Esophagus (tissue), 2 donors: Measurements from ENCODE around the gene EMC8. TPM values are rescaled to one million over a fixed set of nuclear protein-coding genes. Genes with fewer than 3 reads are reported as not detected.

Experiments
- H3K27ac ChIP-seq, 2 donors: one replicate each; pipeline ENCODE4 v1.5.1; 2013; ENCODE audit warnings: low read depth in 2 of 2, mild to moderate bottlenecking in 2 of 2, inconsistent platforms in 1 of 2, low read length in 1 of 2, moderate library complexity in 1 of 2
- H3K27me3 ChIP-seq, 2 donors: one replicate each; pipeline ENCODE4 v1.6.1; 2013; ENCODE audit warnings: low read length in 2 of 2, control low read depth in 1 of 2, mild to moderate bottlenecking in 1 of 2; ENCODE audit not compliant: insufficient read depth in 2 of 2, control insufficient read depth in 1 of 2
- H3K36me3 ChIP-seq, 2 donors: one replicate each; pipeline ENCODE4 v1.6.1; 2013; ENCODE audit warnings: low read length in 1 of 2; ENCODE audit not compliant: control insufficient read depth in 2 of 2, insufficient read depth in 2 of 2
- H3K4me1 ChIP-seq, 2 donors: one replicate each; pipeline ENCODE4 v1.6.1; 2013; ENCODE audit warnings: low read length in 1 of 2; ENCODE audit not compliant: control insufficient read depth in 2 of 2, insufficient read depth in 2 of 2
- H3K4me3 ChIP-seq, 2 donors: one replicate each; pipeline ENCODE4 v1.5.1; 2013; ENCODE audit warnings: low read length in 2 of 2, mild to moderate bottlenecking in 2 of 2, low read depth in 1 of 2, moderate library complexity in 1 of 2
- H3K9me3 ChIP-seq, 2 donors: one replicate each; pipeline ENCODE4 v1.6.1; 2013; ENCODE audit warnings: mild to moderate bottlenecking in 2 of 2, low read depth in 1 of 2, low read length in 1 of 2, moderate library complexity in 1 of 2; ENCODE audit not compliant: control insufficient read depth in 2 of 2, insufficient read depth in 1 of 2
- WGBS, 2 donors: extraction: QIAGEN DNeasy Blood & Tissue Kit; methylation state at CpG; one replicate each; pipeline ENCODE4 v1.1.7; 2013; 5-methylcytosine and 5-hydroxymethylcytosine counted together
- polyA plus RNA-seq, 2 donors: library from polyadenylated mRNA; stranded (reverse); fragments of 200-250 nt; gene quantifications; one replicate each; pipeline ENCODE4 v1.2.3, GENCODE V29; 2013
- donor health status: healthy with polysubstance abuse.
- donor health status: Bipolar disorder and iron deficiency.

EMC8 gene
- polyA plus RNA-seq, 2 donors = 6.2 to 15.1 TPM

DNA sequence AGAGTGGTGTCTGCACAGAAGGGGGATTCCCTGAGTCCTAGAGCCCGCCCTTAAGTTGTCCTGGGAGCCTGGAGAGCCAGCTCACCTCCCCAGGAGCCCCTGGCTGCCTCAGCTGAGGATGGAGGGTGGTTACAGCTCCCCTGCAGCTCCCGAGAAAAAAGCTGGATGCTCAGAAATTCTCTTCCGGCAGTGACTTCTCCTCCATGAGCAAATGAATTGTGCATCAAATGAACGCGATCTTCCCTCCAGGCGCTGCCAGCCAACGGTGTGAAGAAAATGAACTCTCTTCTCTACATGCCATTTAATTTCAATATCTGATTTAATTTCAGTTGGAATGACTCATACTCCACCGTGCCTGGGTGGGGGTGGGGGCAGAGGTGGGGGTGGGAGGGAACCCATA lies 34.1 kb downstream of the EMC8 start:
- Histone ChIP-seq H3K4me3 (no peak overlapping the region), H3K27ac (no peak overlapping the region), H3K27me3 (peaks cover 0 to 3% of the 10 kb centered on the region in 2 donors), H3K9me3 (no peaks in the 10 kb centered on the region), H3K4me1 (no peaks in the 10 kb centered on the region), H3K36me3 (no peaks in the 10 kb centered on the region)
- 42 to 56% methylated on average over 8 of the region's 8 CpGs for WGBS, 2 donors

DNA sequence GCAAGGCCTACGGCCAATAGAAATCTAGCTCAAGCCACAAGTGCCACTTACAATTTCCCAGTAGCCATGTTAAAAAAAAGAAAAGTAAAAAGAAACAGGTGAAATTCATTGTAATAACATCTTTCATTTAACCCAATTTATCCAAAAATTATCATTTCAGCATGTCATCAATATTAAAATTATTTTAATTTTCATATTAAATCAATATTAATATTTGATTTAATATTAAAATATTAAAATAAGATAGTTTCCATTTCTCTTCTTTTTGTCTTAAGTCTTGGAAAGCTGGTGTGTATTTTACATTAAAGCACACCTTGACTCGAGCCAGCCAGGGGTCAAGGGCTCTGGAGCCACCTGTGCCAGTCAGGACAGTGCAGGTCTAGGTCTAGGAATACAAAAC lies 35.7 kb downstream of the EMC8 start:
- no peaks in the 10 kb centered on the region for H3K4me1 ChIP-seq
- H3K27ac ChIP-seq = no peak overlapping the region
- H3K27me3 ChIP-seq = peaks cover 0 to 3% of the 10 kb centered on the region in 2 donors
- no peaks in the 10 kb centered on the region for H3K9me3 ChIP-seq
- 83 to 89% methylated on average over 2 of the region's 2 CpGs for WGBS, 2 donors
- H3K4me3 ChIP-seq = no peak overlapping the region
- no peaks in the 10 kb centered on the region for H3K36me3 ChIP-seq

DNA sequence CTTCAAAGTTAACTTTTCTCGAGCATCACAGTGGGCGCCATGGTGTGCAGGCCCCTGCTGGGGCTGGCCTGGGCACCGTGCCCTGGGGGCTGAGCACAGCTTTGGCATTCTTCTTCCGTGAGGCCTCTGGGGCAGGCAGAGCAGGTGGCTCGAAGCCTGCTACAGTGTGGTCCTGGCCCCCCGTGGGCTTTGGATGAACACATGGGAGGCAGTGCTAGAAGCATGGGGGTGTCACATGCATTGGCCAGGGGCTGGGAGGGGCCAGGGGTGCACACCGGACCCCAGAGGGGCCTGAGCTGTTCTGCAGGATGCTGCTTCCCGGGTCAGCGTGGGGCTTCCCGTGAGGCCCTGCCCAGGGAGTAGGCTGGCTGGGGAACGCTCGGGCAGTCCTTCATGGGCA lies 36.4 kb downstream of the EMC8 start:
- 84 to 86% methylated on average over 12 of the region's 12 CpGs for WGBS, 2 donors
- H3K4me1 ChIP-seq = no peaks in the 10 kb centered on the region
- no peaks in the 10 kb centered on the region for H3K9me3 ChIP-seq
- H3K27me3 ChIP-seq = peaks cover 0 to 3% of the 10 kb centered on the region in 2 donors
- no peak overlapping the region for H3K27ac ChIP-seq
- no peaks in the 10 kb centered on the region for H3K36me3 ChIP-seq
- H3K4me3 ChIP-seq = no peak overlapping the region

DNA sequence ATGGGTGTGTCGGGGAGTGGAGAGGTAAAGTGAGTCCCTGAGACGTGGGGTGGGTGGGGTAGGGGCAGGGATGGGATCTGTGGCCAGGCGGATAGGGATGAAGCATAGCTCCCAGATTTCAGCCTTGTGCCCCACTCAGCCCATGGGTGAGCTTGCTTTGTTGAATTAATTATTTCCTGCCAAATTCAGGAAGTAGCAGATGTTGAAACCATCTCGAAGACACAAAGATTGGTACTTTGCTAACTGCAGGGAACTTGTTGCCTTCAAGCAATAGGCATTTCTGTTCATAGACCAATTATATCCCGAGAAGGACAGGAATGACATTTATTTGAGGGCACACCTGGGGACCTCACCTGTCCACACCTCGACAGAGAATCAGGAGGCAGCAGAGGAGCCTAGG lies 37.5 kb downstream of the EMC8 start:
- no peaks in the 10 kb centered on the region for H3K4me1 ChIP-seq
- 68 to 71% methylated on average over 6 of the region's 6 CpGs for WGBS, 2 donors
- H3K27me3 ChIP-seq = peaks cover 0 to 3% of the 10 kb centered on the region in 2 donors
- H3K9me3 ChIP-seq = no peaks in the 10 kb centered on the region
- no peak overlapping the region for H3K27ac ChIP-seq
- H3K36me3 ChIP-seq = no peaks in the 10 kb centered on the region
- H3K4me3 ChIP-seq = no peak overlapping the region

DNA sequence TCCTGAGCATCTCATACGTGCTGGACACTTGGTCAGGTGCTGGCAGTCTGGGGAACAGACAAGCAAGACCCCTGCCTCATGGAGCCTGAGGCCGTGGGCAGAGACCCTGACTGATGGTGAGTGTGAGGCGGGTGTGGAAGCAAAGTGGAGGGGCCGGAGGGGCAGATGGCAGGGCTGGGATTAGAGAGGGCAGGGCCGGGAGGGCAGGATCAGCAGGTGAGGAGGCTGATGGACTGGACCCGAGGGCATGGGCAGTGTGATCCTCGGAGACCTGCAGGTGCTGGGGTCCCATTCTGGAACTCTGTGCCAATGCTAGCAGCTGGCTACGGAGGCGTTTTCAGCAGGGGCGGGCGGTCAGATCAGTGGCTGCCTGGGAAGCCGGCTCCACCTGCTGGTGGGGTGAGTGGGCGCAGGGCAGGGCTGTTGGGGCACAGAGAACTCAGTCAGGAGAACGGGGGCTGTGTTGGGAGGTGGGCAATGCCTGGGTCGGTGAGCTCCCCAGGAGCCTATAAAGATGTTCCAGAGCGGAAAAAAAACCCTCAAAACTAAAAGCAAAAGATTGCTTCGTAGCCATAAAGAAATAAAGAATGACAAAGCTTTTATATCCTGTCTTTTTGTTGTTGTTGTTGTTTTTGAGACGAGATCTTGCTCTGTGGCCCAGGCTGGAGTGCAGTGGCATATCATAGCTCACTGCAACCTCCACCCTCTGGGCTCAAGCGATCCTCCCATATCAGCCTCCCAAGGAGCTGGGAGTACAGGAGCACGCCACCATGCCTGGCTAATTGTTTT lies 39.5 kb downstream of the EMC8 start:
- Histone ChIP-seq H3K27ac (no peak overlapping the region), H3K27me3 (peaks cover 0 to 3% of the 10 kb centered on the region in 2 donors), H3K9me3 (no peaks in the 10 kb centered on the region), H3K4me3 (no peak overlapping the region), H3K36me3 (no peaks in the 10 kb centered on the region), H3K4me1 (no peaks in the 10 kb centered on the region)
- 58 to 62% methylated on average over 20 of the region's 20 CpGs for WGBS, 2 donors

- Histone ChIP-seq H3K36me3 (no peaks in the 10 kb centered on the region), H3K4me1 (no peaks in the 10 kb centered on the region), H3K4me3 (no peak overlapping the region), H3K27me3 (peaks cover 0 to 3% of the 10 kb centered on the region in 2 donors), H3K9me3 (no peaks in the 10 kb centered on the region), H3K27ac (no peak overlapping the region)
- 59 to 62% methylated on average over 16 of the region's 16 CpGs for WGBS, 2 donors
Observed at GRCh38 chr16:85759136-85759535, 40.2 kb downstream of the EMC8 start.

DNA sequence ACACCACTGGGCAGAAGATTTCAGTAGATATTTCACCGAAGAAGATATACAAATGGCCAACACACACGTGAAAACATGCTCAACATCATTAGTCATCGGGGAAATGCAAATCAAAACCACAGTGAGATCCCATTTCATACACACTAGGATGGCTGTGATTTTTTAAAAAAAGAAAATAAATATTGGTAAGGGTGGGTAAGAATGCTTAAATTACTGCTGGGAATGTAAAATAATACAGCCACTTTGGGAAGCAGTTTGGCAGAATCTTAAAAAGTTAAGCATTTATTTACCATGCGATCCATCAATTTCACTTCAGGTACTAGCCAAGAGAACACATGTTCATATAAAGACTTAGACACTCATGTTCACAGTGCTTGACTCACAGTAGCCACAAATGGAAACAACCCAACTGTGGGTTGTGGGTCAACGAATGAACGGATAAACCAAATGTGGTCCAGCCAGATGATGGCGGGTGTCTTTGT lies 42.0 kb downstream of the EMC8 start:
- H3K27ac ChIP-seq = no peak overlapping the region
- peaks cover 0 to 3% of the 10 kb centered on the region in 2 donors for H3K27me3 ChIP-seq
- H3K36me3 ChIP-seq = no peaks in the 10 kb centered on the region
- no peak overlapping the region for H3K4me3 ChIP-seq
- 42% methylated on average over 7 of the region's 7 CpGs for WGBS, 2 donors
- no peaks in the 10 kb centered on the region for H3K9me3 ChIP-seq
- H3K4me1 ChIP-seq = peaks cover 2 to 9% of the 10 kb centered on the region in 2 donors

- no peak overlapping the region for H3K27ac ChIP-seq
- no peaks in the 10 kb centered on the region for H3K36me3 ChIP-seq
- H3K4me1 ChIP-seq = peaks cover 6 to 21% of the 10 kb centered on the region in 2 donors
- H3K9me3 ChIP-seq = no peaks in the 10 kb centered on the region
- no peak overlapping the region for H3K4me3 ChIP-seq
- no peaks in the 10 kb centered on the region for H3K27me3 ChIP-seq
- 78% methylated on average over 25 of the region's 25 CpGs for WGBS, 2 donors
Observed at GRCh38 chr16:85755929-85756768, 43.2 kb downstream of the EMC8 start.

GRCh38 chr16:85754413-85754812 lies 44.9 kb downstream of the EMC8 start:
- 51 to 55% methylated on average over 7 of the region's 7 CpGs for WGBS, 2 donors

More at GRCh38 chr16:85754413-85754812, 44.9 kb downstream of the EMC8 start:
- H3K4me1 ChIP-seq = peaks cover 6 to 30% of the 10 kb centered on the region in 2 donors
- no peaks in the 10 kb centered on the region for H3K36me3 ChIP-seq
- H3K9me3 ChIP-seq = no peaks in the 10 kb centered on the region
- no peak overlapping the region for H3K27ac ChIP-seq
- no peaks in the 10 kb centered on the region for H3K27me3 ChIP-seq
- H3K4me3 ChIP-seq = no peak overlapping the region
